ENCODE results near the gene CDH4.

Gene CDH4

GRCh38 chr20:61756966-61757677 is 505.1 kb downstream of the CDH4 start:
- no peak for TF ChIP-seq CTCF (IDR thresholded peaks at IDR 0.05; ENCODE audit: extremely low read depth, missing control alignments)
- no peak for DNase-seq (ENCODE audit: low spot score)

- no peak for TF ChIP-seq CTCF (IDR thresholded peaks at IDR 0.05; ENCODE audit: extremely low read depth, missing control alignments)
- DNase-seq (ENCODE audit: low spot score) = no peak
Measured at GRCh38 chr20:61757678-61758563, 505.9 kb downstream of the CDH4 start.

GRCh38 chr20:61758564-61759200 is 506.6 kb downstream of the CDH4 start:
- DNase-seq (ENCODE audit: low spot score) = no peak
- no peak for TF ChIP-seq CTCF (IDR thresholded peaks at IDR 0.05; ENCODE audit: extremely low read depth, missing control alignments)

- no peak for DNase-seq (ENCODE audit: low spot score)
- TF ChIP-seq CTCF (IDR thresholded peaks at IDR 0.05; ENCODE audit: extremely low read depth, missing control alignments) = no peak
Measured at GRCh38 chr20:61759286-61760065, 507.4 kb downstream of the CDH4 start.

GRCh38 chr20:61760321-61760720 is 508.3 kb downstream of the CDH4 start:
- DNase-seq (ENCODE audit: low spot score) = no peak
- no peak for TF ChIP-seq CTCF (IDR thresholded peaks at IDR 0.05; ENCODE audit: extremely low read depth, missing control alignments)

GRCh38 chr20:61760731-61761130 is 508.7 kb downstream of the CDH4 start:
- TF ChIP-seq CTCF (IDR thresholded peaks at IDR 0.05; ENCODE audit: extremely low read depth, missing control alignments) = no peak
- no peak for DNase-seq (ENCODE audit: low spot score)

Measured in GM20000 (cell line).